Ovary (tissue), 9 donors: ENCODE data around the gene WDR31. TPM values are rescaled to one million over a fixed set of nuclear protein-coding genes. Genes with fewer than 3 reads are reported as not detected.
"Not testable (repeated sequence)": the region's sequence is repeated elsewhere in the genome, so short reads cannot be mapped to it uniquely, and the experiment has no call there.

ENCODE experiments used
- DNase-seq, 5 donors: peaks; one replicate each; pipeline ENCODE4 v3.0.0-alpha.2; 2019 to 2020
- H3K27ac ChIP-seq, 2 donors: fragments of 200-600 bp; one replicate each; pipeline versions ENCODE4 v1.5.1 to v1.8.0; 2019 to 2022
- H3K27me3 ChIP-seq: fragments of 200-600 bp; one replicate; pipeline ENCODE4 v1.8.0; 2022
- H3K36me3 ChIP-seq: fragments of 200-600 bp; sonication (generic); one replicate; pipeline ENCODE4 v1.5.1; 2019
- H3K4me1 ChIP-seq: one replicate; pipeline ENCODE4 v1.8.1; 2013; ENCODE audit warnings: mild to moderate bottlenecking, moderate library complexity; ENCODE audit not compliant: insufficient read depth
- H3K4me3 ChIP-seq: fragments of 200-600 bp; sonication (generic); one replicate; pipeline ENCODE4 v1.5.1; 2017
- H3K9me3 ChIP-seq, 2 donors: fragments of 200-600 bp in 1 of 2; sonication (generic) in 1 of 2; one replicate each; pipeline versions ENCODE4 v1.5.1 to v1.8.1; 2013 to 2019; ENCODE audit warnings: mild to moderate bottlenecking in 1 of 2, moderate library complexity in 1 of 2
- EP300 ChIP-seq: sonication (generic); formaldehyde crosslinking; IDR thresholded peaks from one replicate; pipeline ENCODE4 v1.6.1; 2017; ENCODE audit warnings: antibody characterized with exemption
- POLR2A ChIP-seq: fragments of 450-650 bp; IDR thresholded peaks from one replicate; pipeline ENCODE4 v1.6.1; 2017; ENCODE audit warnings: antibody characterized with exemption, mild to moderate bottlenecking, moderate library complexity
- WGBS, 3 donors: extraction: QIAGEN DNeasy Blood & Tissue Kit in 1 of 3; methylation state at CpG; one replicate each; pipeline versions ENCODE4 v1.1.5 to v1.1.7; 2013 to 2017; 5-methylcytosine and 5-hydroxymethylcytosine counted together
- intact Hi-C, 4 donors: fragments of 100-400 bp; cut with DNase I; formaldehyde crosslinking; loops; one replicate each; pipeline versions ENCODE4 v1.11.0 to v1.15.1; 2022 to 2023
- polyA plus RNA-seq, 2 donors: library from polyadenylated mRNA; stranded (reverse); fragments of 200-250 nt in 1 of 2; fragments of 350-450 nt in 1 of 2; fragmentation: Illumina TruSeq in 1 of 2; extraction: RNeasy Lipid Tissue Mini Kit (QIAGEN cat#74804) in 1 of 2; gene quantifications; one replicate each; pipeline ENCODE4 v1.2.3, GENCODE V29; 2013 to 2014
- total RNA-seq, 7 donors: library from RNA; depleted of rRNA in 2 of 7; stranded (reverse); fragments of >200 nt in 2 of 7; fragmentation: NEBNext Ultra II Directional in 3 of 7; extraction: Animal tissue kit (Norgen Biotek cat#: 25700) in 3 of 7; gene quantifications; one replicate each; pipeline versions ENCODE4 v1.1.0 to v1.2.4, GENCODE V29; 2016 to 2023
- TF ChIP-seq, protein P1 (sequence below), 3 donors: fragments of 450-650 bp in 2 of 3; fragments of 200-600 bp in 1 of 3; IDR thresholded peaks; one replicate each; pipeline versions ENCODE4 v1.5.1 to v1.8.0; 2016 to 2022; ENCODE audit warnings: antibody characterized with exemption in 3 of 3, mild to moderate bottlenecking in 1 of 3
- donor health status: DM: no; HTN: no; CAD: no; lungs with moderate emphysema.
- donor health status: DM: no; HTN: no; CAD: no.
- donor health status: Bipolar disorder and iron deficiency.
- donor health status: DM: yes; HTN: yes; CAD: no.
- donor health status: DM: no; HTN: no; CAD: no.
- donor health status: DM: yes; HTN: yes; CAD: no.

The WDR31 gene
- total and polyA plus RNA-seq, 9 donors = 1.7 to 5.3 (median 3.4) TPM

DNA sequence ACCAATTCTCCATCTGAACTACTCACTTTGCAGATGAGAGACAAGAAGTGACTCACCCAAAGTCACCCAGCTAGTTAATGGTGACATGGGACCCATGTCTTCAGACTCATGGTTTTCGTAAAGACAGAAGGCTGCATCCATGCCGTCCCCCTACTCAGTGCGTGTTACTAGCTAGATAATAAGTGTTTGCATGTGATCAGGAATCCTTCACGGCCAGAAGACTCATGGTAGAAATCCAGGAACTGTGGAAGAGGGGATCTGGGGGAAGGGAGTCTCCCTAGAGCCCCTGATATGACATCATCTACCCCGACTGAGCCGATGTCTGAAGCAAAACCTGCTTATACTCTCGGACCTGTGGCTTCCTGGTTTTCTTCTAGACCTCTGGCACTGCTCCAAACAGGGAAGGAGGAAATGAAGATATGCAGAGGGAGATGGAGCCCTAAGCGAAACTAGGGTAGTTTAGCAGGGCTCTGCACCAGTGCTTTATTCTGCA, 40.2 kb downstream of the WDR31 start:
- Histone ChIP-seq H3K36me3 (no peaks in the 10 kb centered on the region), H3K27ac (no peak overlapping the region), H3K27me3 (no peaks in the 10 kb centered on the region), H3K4me3 (no peak overlapping the region), H3K4me1 (no peaks in the 10 kb centered on the region), H3K9me3 (no peaks in the 10 kb centered on the region)
- intact Hi-C loops = loop anchor here in 1 of 4 donors (10.0 kb wide), 1 partner anchor 105 kb away; the partner anchor contains the start of gene ALAD
- WGBS, 3 donors = 23 to 30% (median 24%) methylated on average over 8 of the region's 8 CpGs
- TF ChIP-seq EP300 (no peak), POLR2A (no peak)
- TF ChIP-seq, protein P1, sequence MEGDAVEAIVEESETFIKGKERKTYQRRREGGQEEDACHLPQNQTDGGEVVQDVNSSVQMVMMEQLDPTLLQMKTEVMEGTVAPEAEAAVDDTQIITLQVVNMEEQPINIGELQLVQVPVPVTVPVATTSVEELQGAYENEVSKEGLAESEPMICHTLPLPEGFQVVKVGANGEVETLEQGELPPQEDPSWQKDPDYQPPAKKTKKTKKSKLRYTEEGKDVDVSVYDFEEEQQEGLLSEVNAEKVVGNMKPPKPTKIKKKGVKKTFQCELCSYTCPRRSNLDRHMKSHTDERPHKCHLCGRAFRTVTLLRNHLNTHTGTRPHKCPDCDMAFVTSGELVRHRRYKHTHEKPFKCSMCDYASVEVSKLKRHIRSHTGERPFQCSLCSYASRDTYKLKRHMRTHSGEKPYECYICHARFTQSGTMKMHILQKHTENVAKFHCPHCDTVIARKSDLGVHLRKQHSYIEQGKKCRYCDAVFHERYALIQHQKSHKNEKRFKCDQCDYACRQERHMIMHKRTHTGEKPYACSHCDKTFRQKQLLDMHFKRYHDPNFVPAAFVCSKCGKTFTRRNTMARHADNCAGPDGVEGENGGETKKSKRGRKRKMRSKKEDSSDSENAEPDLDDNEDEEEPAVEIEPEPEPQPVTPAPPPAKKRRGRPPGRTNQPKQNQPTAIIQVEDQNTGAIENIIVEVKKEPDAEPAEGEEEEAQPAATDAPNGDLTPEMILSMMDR (IDR thresholded peaks at IDR 0.05) = no peak
- DNase-seq = no peak

GRCh38 chr9:113298924-113299770, 40.9 kb downstream of the WDR31 start:
- WGBS, 3 donors = 82 to 85% (median 83%) methylated on average over 15 of the region's 15 CpGs

GRCh38 chr9:113298311-113298710, 41.8 kb downstream of the WDR31 start:
- Histone ChIP-seq H3K36me3 (no peaks in the 10 kb centered on the region), H3K4me1 (no peaks in the 10 kb centered on the region), H3K4me3 (no peak overlapping the region), H3K27me3 (no peaks in the 10 kb centered on the region), H3K27ac (no peak overlapping the region), H3K9me3 (no peaks in the 10 kb centered on the region)
- no peak for DNase-seq
- 87 to 91% (median 89%) methylated on average over 8 of the region's 8 CpGs for WGBS, 3 donors
- intact Hi-C loops = no loop called here
- TF ChIP-seq, protein P1 (IDR thresholded peaks at IDR 0.05) = no peak
- TF ChIP-seq EP300 (no peak), POLR2A (no peak)

More at GRCh38 chr9:113298924-113299770, 40.9 kb downstream of the WDR31 start:
- DNase-seq = no peak
- H3K27ac ChIP-seq = no peak overlapping the region
- no peaks in the 10 kb centered on the region for H3K27me3 ChIP-seq
- TF ChIP-seq, protein P1 (IDR thresholded peaks at IDR 0.05) = no peak
- TF ChIP-seq EP300 = no peak
- H3K36me3 ChIP-seq = no peaks in the 10 kb centered on the region
- intact Hi-C loops = no loop called here
- no peaks in the 10 kb centered on the region for H3K4me1 ChIP-seq
- no peak overlapping the region for H3K4me3 ChIP-seq
- H3K9me3 ChIP-seq = no peaks in the 10 kb centered on the region

- Histone ChIP-seq H3K4me3 (no peak overlapping the region), H3K27ac (no peak overlapping the region), H3K9me3 (no peaks in the 10 kb centered on the region), H3K4me1 (no peaks in the 10 kb centered on the region), H3K27me3 (no peaks in the 10 kb centered on the region), H3K36me3 (no peaks in the 10 kb centered on the region)
- DNase-seq = no peak
- 59 to 70% (median 66%) methylated on average over 9 of the region's 9 CpGs for WGBS, 3 donors
- intact Hi-C loops = no loop called here
- TF ChIP-seq POLR2A (no peak), EP300 (no peak)
- TF ChIP-seq, protein P1 (IDR thresholded peaks at IDR 0.05) = no peak
Observed at GRCh38 chr9:113296796-113297558, 43.1 kb downstream of the WDR31 start.

- intact Hi-C loops, H3K4me3 ChIP-seq, H3K27me3 ChIP-seq, H3K4me1 ChIP-seq, H3K9me3 ChIP-seq, H3K36me3 ChIP-seq, H3K27ac ChIP-seq, DNase-seq: not testable (repeated sequence)
- 91 to 96% (median 94%) methylated on average over 8 of the region's 8 CpGs for WGBS, 3 donors
Observed at GRCh38 chr9:113296247-113296646, 43.8 kb downstream of the WDR31 start.
